LNCaP clone FGC (cell line): Measurements from ENCODE around the gene PRR30.
"Not testable (repeated sequence)": the region's sequence is repeated elsewhere in the genome, so short reads cannot be mapped to it uniquely, and the experiment has no call there.

Experiments used
- DNase-seq: peaks from one replicate; pipeline ENCODE4 v3.0.0-alpha.2; 2011; ENCODE audit warnings: low read depth
- H3K4me3 ChIP-seq: 2 replicates; pipeline ENCODE4 v1.5.1; 2011; ENCODE audit warnings: mild to moderate bottlenecking, low read depth, low read length, control low read depth
- TF ChIP-seq, protein P1 (sequence below): IDR thresholded peaks from 2 replicates; pipeline ENCODE4 v1.5.1; 2012; ENCODE audit warnings: mild to moderate bottlenecking; ENCODE audit not compliant: control insufficient read depth, insufficient read depth; ENCODE audit errors: extremely low read depth

Gene PRR30

DNA sequence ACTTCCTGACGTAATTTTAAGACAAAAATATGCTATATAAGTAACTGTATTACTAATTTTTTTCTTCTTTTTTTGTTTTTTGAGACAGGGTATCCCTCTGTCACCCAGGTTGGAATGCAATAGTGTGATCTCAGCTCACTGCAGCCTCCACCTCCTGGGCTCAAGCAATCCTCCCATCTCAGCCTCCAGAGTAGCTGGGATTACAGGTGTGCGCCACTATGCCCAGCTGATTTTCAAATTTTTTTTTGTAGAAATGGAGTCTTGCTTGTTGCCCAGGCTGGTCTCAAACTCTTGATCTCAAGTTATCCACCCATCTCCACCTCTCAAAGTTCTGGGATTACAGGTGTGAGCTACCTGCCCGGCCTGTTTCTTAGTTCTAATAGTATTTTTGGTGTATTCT lies 39.3 kb upstream of the PRR30 start:
- H3K4me3 ChIP-seq: no peak overlapping the region
- TF ChIP-seq, protein P1, sequence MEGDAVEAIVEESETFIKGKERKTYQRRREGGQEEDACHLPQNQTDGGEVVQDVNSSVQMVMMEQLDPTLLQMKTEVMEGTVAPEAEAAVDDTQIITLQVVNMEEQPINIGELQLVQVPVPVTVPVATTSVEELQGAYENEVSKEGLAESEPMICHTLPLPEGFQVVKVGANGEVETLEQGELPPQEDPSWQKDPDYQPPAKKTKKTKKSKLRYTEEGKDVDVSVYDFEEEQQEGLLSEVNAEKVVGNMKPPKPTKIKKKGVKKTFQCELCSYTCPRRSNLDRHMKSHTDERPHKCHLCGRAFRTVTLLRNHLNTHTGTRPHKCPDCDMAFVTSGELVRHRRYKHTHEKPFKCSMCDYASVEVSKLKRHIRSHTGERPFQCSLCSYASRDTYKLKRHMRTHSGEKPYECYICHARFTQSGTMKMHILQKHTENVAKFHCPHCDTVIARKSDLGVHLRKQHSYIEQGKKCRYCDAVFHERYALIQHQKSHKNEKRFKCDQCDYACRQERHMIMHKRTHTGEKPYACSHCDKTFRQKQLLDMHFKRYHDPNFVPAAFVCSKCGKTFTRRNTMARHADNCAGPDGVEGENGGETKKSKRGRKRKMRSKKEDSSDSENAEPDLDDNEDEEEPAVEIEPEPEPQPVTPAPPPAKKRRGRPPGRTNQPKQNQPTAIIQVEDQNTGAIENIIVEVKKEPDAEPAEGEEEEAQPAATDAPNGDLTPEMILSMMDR: no peak
- DNase-seq: no peak

GRCh38 chr2:27177441-27178351 lies 38.5 kb upstream of the PRR30 start:
- TF ChIP-seq, protein P1: no peak
- no peak overlapping the region for H3K4me3 ChIP-seq
- no peak for DNase-seq

DNA sequence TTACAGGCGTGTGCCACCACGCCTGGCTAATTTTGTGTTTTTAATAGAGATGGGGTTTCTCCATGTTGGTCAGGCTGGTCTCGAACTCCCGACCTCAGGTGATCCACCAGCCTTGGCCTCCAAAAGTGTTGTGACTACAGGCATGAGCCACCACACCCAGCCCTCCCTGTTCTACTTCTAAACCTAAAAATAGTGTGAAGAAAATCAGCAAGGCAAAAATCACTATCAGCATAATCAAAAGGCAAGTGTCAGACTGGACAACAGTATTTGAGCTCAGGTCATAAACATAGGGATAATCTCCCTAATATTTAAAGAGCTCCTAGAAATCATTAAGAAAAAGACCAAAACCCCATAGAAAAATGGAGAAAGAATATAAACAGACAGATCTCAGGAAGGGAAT lies 36.6 kb upstream of the PRR30 start:
- H3K4me3 ChIP-seq, DNase-seq: not testable (repeated sequence)

- H3K4me3 ChIP-seq: no peak overlapping the region
- TF ChIP-seq, protein P1: no peak
- no peak for DNase-seq
These were observed 36.1 kb upstream of the PRR30 start for GRCh38 chr2:27175330-27175729.

DNA sequence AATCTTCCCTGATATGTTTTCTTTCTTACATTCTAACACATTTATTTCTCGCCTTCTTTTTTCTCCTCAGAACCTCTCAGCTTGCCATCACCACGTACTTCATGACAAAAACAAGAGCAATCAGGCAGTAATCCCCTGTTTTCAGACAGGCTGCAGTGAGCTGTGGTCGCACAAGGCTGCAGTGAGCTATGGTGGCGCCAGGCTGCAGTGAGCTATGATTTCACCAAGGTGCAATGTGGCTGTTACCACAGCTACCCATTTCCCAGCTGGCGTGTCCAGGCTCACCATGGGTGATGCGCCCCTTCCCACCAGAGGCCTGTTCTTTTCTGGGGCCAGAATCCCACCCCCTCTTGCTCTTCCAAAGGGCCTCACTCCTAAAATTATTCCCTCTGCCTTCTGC lies 35.4 kb upstream of the PRR30 start:
- DNase-seq: no peak
- TF ChIP-seq, protein P1: no peak
- H3K4me3 ChIP-seq: no peak overlapping the region

- TF ChIP-seq, protein P1: no peak
- H3K4me3 ChIP-seq: no peak overlapping the region
- no peak for DNase-seq
These were observed 32.2 kb upstream of the PRR30 start for GRCh38 chr2:27171351-27171848.

GRCh38 chr2:27170581-27171337 lies 31.5 kb upstream of the PRR30 start:
- H3K4me3 ChIP-seq: no peak overlapping the region
- TF ChIP-seq, protein P1: no peak
- DNase-seq: no peak
